HG02840 (cell line): ENCODE data around the gene SLC25A13.
"Not testable (repeated sequence)": the region's sequence is repeated elsewhere in the genome, so short reads cannot be mapped to it uniquely, and the experiment has no call there.

Experiments used
- ATAC-seq: cut with Tn5 transposase; IDR thresholded peaks from one replicate; pipeline ENCODE4 v1.9.1; 2021; ENCODE audit warnings: mild to moderate bottlenecking, moderate library complexity, moderate number of reproducible peaks; ENCODE audit not compliant: unreplicated experiment, low FRiP score

The SLC25A13 gene

DNA sequence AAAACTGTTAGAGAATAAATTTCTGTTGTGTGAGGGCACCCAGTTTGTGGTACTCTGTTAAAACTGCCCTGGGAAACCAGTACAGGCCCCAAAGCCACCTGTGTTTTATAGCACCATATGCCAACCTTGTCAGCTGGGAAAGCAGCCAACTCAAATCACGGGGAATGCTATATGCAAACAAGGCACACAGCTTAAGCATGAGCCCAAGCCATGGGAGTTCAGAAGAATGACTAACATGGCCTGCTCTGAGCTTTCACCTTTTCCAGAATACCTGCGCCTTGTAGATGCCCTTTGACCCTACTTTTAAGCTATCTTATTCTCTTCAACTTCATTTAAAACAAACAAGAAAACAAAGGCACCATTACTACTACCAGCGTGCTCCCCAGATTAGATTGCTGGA is 5.5 kb upstream of the SLC25A13 start:
- no peak for ATAC-seq

GRCh38 chr7:96326752-96327151 is 4.9 kb upstream of the SLC25A13 start:
- not testable (repeated sequence) for ATAC-seq

GRCh38 chr7:96322847-96323461 is 1.1 kb upstream of the SLC25A13 start:
- no peak for ATAC-seq

- no peak for ATAC-seq
Measured at GRCh38 chr7:96322373-96322695, 436 bp upstream of the SLC25A13 start.

DNA sequence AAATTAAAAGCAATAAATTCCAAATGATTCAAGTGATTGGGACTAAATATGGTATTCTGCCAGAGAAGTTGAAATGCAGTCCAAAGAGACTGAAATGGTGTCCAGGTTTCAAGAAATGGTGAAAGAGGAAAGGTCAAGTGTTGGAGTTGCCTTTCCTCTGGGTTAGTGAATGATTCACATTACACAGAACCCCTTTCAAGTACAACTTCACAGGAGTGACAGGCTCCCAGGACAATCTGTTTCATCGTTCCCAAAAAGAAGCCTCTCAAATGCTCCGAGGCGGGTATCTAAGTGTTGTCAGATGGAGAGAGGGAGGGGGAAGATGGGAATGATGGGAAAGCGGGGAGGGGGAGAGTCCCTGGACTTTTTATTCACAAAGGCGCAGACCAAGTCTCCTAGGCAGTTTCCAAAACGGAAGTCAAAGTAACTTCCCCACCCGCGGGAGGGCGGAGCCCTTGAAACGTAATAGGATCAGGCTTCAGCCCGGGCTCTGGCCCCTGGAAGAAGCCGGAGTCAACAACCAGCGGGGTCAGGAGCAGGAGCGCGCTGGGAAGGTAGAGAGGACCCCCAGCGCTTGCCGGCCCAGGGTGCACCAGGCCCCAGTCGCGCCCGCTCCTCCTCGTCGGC is 754 bp downstream of the SLC25A13 start:
- ATAC-seq: peak; percentile 53

GRCh38 chr7:96320442-96320841 is 1.5 kb downstream of the SLC25A13 start:
- peak; percentile 29 for ATAC-seq

DNA sequence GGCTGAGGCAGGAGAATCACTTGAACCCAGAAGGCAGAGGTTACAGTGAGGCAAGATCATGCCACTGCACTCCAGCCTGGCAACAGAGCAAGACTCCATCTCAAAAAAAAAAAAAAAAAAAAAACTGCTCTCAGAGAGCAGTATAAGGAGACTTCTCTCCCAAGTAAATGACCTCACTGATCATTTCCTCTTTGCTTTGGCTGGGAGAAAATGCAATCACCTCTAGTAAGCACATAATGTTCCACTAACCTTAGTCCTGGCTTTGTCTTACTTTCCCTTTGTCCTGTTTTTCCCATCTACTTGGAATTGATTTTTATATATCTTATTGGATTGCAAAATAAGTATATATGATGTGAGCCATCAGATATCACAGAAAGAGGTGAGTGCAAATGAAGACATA is 2.5 kb downstream of the SLC25A13 start:
- no peak for ATAC-seq

- ATAC-seq: no peak
Measured at GRCh38 chr7:96316949-96317348, 4.9 kb downstream of the SLC25A13 start.

DNA sequence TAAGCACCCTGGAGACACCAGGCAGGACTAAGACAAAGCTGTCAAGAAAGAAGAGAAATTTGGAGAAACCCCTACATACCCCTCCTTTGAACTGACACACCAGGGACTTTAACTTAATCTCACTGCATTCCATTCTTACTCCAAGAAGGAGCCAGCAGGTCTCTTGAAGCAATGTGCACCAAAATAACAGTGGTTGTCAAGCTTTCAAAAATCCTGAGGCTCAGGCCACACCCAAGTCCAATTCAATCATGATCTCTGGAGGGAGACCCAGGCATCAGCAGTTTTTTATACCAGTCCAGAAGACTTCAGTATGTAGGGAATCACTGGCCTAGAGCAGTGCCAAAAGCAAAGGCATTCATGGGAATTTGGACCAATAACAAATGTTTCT is 6.8 kb downstream of the SLC25A13 start:
- no peak for ATAC-seq

DNA sequence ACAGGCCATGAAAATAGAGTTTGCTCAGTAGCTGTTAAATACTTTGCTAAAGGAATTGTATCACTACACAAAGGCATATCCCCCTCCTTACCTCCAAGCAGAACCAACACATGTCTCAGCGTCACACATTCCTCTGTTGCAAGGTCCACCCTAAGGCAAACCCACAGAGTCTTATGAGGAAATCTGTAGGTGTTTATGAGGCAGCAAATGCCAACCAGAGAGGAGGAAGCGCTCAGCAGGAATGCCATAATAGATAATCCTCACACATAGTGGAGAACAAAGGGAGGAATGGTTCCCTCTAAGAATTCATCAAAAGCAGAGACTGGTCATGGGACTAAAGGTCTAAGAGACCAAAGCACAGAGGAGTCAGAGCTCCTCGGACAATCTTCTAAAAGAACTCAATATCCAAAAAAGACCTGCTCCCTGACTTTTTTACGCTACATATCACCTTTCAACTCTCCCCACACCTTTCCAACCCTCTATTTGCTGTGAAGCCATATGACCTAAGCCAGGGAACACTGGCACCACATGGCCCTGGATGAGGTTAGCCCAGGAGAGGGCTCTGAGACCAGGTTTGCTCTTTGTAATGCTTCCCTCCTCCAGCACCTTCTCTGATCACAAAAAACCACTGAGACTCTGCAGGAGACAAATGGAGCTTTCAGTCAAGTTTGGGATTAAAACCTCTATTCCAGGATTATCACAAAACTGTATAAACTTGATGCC is 7.3 kb downstream of the SLC25A13 start:
- no peak for ATAC-seq

DNA sequence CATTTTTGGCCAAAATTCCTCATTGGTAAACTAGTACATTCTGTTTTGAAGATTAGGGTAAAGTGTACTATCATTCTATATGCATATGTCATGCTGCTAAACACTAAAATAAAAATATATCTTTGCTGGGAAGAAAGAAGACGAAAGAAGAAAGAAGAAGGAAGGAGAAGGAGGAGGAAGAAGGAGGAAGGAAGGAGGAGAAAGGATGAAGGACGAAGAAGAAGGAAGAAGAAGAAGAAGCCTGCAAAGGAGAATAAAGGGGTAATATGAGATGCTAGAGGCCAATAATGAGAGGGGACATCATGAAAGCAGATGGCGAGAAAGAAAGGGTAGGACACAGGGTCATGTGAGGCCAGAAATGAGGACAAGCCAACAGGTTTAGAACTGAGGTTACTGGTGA is 8.0 kb downstream of the SLC25A13 start:
- no peak for ATAC-seq

DNA sequence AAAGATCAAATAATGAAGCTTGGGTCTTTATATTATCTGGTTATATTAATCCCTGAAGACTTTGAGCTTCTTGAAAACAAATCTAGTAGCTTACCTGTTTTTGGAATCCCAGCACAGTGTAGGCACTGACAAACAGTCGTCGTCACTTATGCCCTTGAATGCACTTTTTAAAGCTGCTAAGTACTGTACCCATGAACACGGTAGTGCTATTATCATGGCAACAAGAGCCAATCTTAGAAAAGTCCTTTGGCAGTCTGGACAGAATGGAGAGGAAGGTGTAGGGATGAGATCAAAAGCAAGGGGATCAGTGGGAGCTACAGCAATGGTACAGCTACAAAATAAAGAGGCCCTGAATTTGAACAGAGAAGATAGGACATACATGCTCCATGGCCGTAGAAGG is 9.4 kb downstream of the SLC25A13 start:
- ATAC-seq: no peak

GRCh38 chr7:96311967-96312366 is 9.9 kb downstream of the SLC25A13 start:
- no peak for ATAC-seq

DNA sequence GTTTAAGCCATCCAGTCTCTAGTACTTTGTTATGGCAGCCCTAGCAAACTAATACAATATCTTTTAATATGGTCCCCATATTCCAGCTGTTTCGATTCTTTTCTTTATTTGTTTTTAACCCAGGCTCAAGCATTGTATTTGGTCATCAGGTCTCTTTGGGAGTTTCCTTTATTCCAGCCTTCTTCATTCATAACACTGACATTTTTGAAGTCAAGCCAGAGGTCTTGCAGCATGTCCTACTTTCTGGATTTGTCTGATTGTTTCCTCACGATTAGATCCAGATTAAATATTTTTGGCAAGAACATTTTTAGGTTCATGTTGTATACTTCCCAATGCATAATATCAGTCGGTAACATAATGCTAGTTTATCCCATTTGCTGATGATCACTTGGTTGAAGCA is 11.8 kb downstream of the SLC25A13 start:
- no peak for ATAC-seq

DNA sequence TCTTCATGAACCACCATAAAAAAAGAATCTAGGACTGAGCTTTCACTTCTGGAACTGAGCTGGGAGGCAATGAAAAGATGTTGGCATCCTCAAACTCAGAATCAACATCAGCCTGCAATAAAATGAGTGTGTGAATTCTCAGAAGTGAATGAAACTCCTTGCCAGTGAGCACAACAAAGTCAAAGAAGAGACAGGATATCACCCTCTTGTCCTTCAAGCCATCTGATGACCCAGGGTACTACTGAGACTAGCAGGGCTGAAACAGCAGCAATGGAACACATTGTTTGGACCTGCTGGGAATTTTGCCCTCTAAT is 13.0 kb downstream of the SLC25A13 start:
- no peak for ATAC-seq

DNA sequence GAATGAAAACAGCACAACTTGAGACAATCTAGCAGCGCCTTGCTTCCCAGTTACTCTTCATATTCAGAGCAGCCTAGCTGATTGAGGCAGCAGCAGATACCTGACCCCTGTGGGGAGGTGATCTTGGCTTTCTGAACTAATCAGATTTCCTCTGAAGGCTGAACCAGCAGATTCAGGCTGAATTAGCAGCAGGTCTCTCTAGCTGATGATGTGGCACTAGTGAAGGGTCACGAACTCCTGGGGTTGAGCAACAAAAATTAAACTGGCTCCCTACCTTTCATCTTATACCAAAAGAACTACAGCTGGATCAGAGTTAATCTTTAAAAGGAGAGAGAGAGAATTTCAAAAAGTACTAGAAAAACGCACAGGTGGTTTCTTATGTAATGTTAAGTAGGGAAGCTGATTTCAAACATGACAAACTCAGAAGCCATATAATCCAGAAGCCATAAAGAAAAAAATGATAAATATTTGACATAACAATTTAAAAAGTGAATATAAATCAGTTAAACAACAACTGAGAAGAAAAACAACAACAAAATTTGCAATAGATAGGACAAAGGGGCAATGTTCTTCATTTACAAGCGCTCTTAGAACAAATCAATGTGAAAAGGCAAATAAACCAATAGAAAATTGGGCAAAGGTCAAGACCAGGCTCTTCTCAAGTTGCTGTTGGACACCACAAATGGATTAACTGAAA is 13.5 kb downstream of the SLC25A13 start:
- no peak for ATAC-seq

DNA sequence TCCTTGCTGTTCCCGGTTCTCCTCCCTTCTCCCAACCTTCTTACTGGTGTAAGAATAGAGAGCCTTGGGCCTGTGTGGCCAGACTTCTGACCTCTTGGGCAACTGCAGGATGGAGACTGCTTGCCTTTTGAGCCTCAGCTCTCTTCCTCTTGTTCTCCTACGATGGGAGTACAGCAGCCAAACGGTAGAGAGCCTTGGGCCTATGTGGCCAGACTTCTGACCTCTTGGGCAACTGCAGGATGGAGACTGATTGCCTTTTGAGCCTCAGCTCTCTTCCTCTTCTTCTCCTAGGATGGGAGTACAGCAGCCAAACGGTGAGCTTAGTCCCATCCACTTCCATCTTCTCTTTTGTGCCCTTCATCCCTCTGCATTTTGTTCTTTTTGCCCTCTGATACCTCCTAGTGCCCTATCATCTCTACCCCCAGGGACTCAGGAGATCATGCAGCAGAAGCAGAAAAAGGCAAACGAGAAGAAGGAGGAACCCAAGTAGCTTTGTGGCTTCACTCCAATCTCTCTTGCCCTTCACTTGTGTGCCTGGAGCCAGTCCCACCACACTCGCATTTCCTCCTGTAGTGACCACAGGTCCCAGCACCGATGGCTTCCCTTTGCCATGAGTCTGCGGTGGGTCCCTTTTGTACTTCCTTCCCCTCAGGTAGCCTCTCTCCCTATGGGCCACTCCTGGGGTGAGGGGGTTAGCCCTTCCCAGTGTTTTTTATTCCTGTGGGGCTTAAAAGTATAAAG is 15.3 kb downstream of the SLC25A13 start:
- ATAC-seq: no peak

DNA sequence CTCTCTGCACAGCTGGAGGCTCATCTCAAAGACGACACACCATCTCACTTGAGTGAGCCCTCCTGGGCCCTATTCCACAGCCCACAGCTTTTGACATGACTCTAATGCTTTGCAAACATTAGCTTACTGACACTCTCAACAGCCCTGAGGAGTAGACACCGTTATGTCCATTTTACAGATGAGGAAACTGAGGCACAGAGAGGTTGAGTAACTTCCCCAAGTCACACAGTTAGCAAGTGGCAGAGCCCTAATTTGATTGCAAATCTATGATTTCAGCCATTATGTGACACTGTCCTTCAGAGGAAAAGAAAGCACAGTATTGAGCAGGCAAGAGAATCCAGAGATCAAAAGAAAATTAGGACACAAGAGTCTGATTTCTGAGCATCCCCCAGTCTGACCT is 16.0 kb downstream of the SLC25A13 start:
- no peak for ATAC-seq

GRCh38 chr7:96304573-96304972 is 17.3 kb downstream of the SLC25A13 start:
- no peak for ATAC-seq

DNA sequence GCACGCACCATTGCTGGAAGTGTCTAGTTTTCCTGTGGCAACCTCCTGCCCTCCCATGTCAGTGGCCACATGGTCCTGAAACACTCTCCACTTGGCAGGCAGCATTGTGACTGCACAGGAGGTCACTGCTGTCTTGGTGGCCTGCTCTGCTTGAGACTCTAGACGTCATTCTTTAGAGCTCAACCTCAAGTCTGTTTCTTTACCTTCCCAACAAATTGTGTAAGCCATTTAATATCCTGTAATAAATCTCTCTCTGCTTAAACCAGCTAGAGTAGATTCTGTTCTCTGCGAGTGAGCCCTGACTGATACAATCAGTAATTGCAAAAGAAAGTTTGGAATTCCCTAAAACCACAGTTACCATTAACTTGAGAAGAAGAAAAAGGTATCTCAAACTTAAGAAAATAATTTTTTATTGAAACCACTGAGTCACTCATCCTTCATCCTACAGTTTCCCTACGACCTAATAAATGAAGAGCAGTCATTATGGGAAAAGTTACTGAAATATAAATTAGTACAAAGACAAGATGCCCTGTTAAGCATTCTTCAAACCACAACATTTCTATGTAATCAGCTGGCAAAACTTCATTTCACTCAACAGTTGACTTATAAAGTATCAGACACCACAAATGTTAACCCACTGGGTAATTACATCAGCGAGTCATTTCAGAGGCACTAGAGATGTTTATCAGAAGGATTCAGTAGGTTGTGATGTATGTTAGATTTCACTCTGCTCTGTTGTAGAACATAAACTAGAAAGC is 18.0 kb downstream of the SLC25A13 start:
- ATAC-seq: no peak
